OCI-LY3 (cell line): ENCODE measurements around the gene SIPA1L2.
A peak's percentile ranks its signal among the peaks of the same experiment; 100 is the strongest.

Experiments
- H2AFZ ChIP-seq: fragments of 200-600, 300-600 bp; shearing (Covaris generic); 2 replicates; pipeline ENCODE4 v1.6.0; 2014; ENCODE audit warnings: antibody characterized with exemption, low read depth, low read length
- H3K27ac ChIP-seq: fragments of 200-600, 300-600 bp; sonication (generic); 2 replicates; pipeline ENCODE4 v1.5.1; 2014; ENCODE audit warnings: mild to moderate bottlenecking, low read length, moderate library complexity, mixed read lengths
- H3K27me3 ChIP-seq: fragments of 200-600, 300-600 bp; sonication (generic); 2 replicates; pipeline ENCODE4 v1.6.1; 2014; ENCODE audit warnings: low read depth, low read length, mixed read lengths
- H3K36me3 ChIP-seq: fragments of 200-600, 300-600 bp; sonication (generic); replicated peaks from 2 replicates; pipeline ENCODE3; 2014; ENCODE audit warnings: low read depth, low read length, mixed read lengths
- H3K4me1 ChIP-seq: fragments of 300-600, 200-600 bp; sonication (generic); 2 replicates; pipeline ENCODE4 v1.6.1; 2014; ENCODE audit warnings: low read length, mixed read lengths
- H3K4me2 ChIP-seq: fragments of 200-600, 300-600 bp; sonication (generic); 2 replicates; pipeline ENCODE4 v1.6.1; 2014; ENCODE audit warnings: low read length, mixed read lengths
- H3K4me3 ChIP-seq: fragments of 300-600, 200-600 bp; sonication (generic); 2 replicates; pipeline ENCODE4 v1.5.1; 2014; ENCODE audit warnings: antibody characterized with exemption, mild to moderate bottlenecking, low read length, moderate library complexity
- H3K79me2 ChIP-seq: fragments of 300-600, 200-600 bp; shearing (Covaris generic); 2 replicates; pipeline ENCODE4 v1.6.1; 2014; ENCODE audit warnings: mild to moderate bottlenecking, low read length, mixed read lengths
- H3K9ac ChIP-seq: fragments of 300-600, 200-600 bp; shearing (Covaris generic); 2 replicates; pipeline ENCODE4 v1.6.0; 2014; ENCODE audit warnings: mild to moderate bottlenecking, low read length, moderate library complexity
- H3K9me3 ChIP-seq: fragments of 200-600, 300-600 bp; shearing (Covaris generic); 2 replicates; pipeline ENCODE4 v1.6.1; 2014; ENCODE audit warnings: low read length, mixed read lengths; ENCODE audit not compliant: insufficient read depth
- H4K20me1 ChIP-seq: fragments of 200-600, 300-600 bp; sonication (generic); 2 replicates; pipeline ENCODE4 v1.6.1; 2016; ENCODE audit warnings: low read length, mixed read lengths; ENCODE audit not compliant: insufficient read depth
- CTCF ChIP-seq: fragments of 200-600, 300-600 bp; sonication (generic); IDR thresholded peaks from 2 replicates; pipeline ENCODE4 v1.5.1; 2014; ENCODE audit warnings: antibody characterized with exemption, low read length, low read depth
- EZH2phosphoT487 ChIP-seq: fragments of 200-600 bp; shearing (Covaris generic); IDR thresholded peaks from 2 replicates; pipeline ENCODE4 v1.6.1; 2018; ENCODE audit warnings: antibody characterized with exemption, mixed run types, low read depth

Gene SIPA1L2

GRCh38 chr1:232630047-232630893 is at the start of gene SIPA1L2:
Gene SIPA1L2, minus strand, starts transcription at chr1:232630133. Its CDS starts 114,794 bp downstream, at chr1:232515339.
- no peaks in the 10 kb centered on the region for H3K9me3 ChIP-seq
- H3K4me1 ChIP-seq, result peaks cover 5% of the 10 kb centered on the region; the same call in 1 of the 2 replicates
- H3K79me2 ChIP-seq, result no peaks in the 10 kb centered on the region
- H3K4me3 ChIP-seq, result peak within 1 kb of the TSS; percentile 84
- no peaks in the 10 kb centered on the region for H4K20me1 ChIP-seq
- peak within 1 kb of the TSS; percentile 34 for H3K9ac ChIP-seq
- H3K36me3 ChIP-seq, result no peaks in the 10 kb centered on the region
- H3K27me3 ChIP-seq, result peaks cover 24% of the 10 kb centered on the region
- peak within 1 kb of the TSS; percentile 65 for H2AFZ ChIP-seq
- TF ChIP-seq EZH2phosphoT487 (no peak), CTCF (peak; percentile 57)
- peak within 1 kb of the TSS; percentile 76 for H3K4me2 ChIP-seq
- no peak within 1 kb of the TSS for H3K27ac ChIP-seq

- Histone ChIP-seq H3K4me3 (no peak overlapping the region), H3K9me3 (no peaks in the 10 kb centered on the region), H3K9ac (no peak overlapping the region), H3K27me3 (peaks cover 10% of the 10 kb centered on the region; the same call in 1 of the 2 replicates), H3K36me3 (no peaks in the 10 kb centered on the region), H3K4me2 (no peak overlapping the region), H2AFZ (no peak overlapping the region), H3K79me2 (no peaks in the 10 kb centered on the region), H4K20me1 (no peaks in the 10 kb centered on the region), H3K27ac (no peak overlapping the region), H3K4me1 (no peaks in the 10 kb centered on the region)
- no peak for TF ChIP-seq CTCF
- no peak for TF ChIP-seq EZH2phosphoT487
Observed at GRCh38 chr1:232678185-232678886, 48.4 kb upstream of the SIPA1L2 start.

- H3K27me3 ChIP-seq, result peaks cover 10% of the 10 kb centered on the region; the same call in 1 of the 2 replicates
- TF ChIP-seq CTCF (no peak), EZH2phosphoT487 (no peak)
- no peak overlapping the region for H3K4me2 ChIP-seq
- no peaks in the 10 kb centered on the region for H3K9me3 ChIP-seq
- no peaks in the 10 kb centered on the region for H3K4me1 ChIP-seq
- no peaks in the 10 kb centered on the region for H4K20me1 ChIP-seq
- no peak overlapping the region for H3K9ac ChIP-seq
- H3K4me3 ChIP-seq, result no peak overlapping the region
- no peaks in the 10 kb centered on the region for H3K36me3 ChIP-seq
- H2AFZ ChIP-seq, result no peak overlapping the region
- no peak overlapping the region for H3K27ac ChIP-seq
- no peaks in the 10 kb centered on the region for H3K79me2 ChIP-seq
Observed at GRCh38 chr1:232676307-232676706, 46.4 kb upstream of the SIPA1L2 start.

GRCh38 chr1:232675898-232676297 is 46.0 kb upstream of the SIPA1L2 start:
- Histone ChIP-seq H4K20me1 (no peaks in the 10 kb centered on the region), H3K27ac (no peak overlapping the region), H3K79me2 (no peaks in the 10 kb centered on the region), H3K9me3 (no peaks in the 10 kb centered on the region), H3K27me3 (peaks cover 6% of the 10 kb centered on the region; the same call in 1 of the 2 replicates), H3K4me3 (no peak overlapping the region), H3K36me3 (no peaks in the 10 kb centered on the region), H3K4me1 (no peaks in the 10 kb centered on the region), H2AFZ (no peak overlapping the region), H3K4me2 (no peak overlapping the region), H3K9ac (no peak overlapping the region)
- no peak for TF ChIP-seq EZH2phosphoT487
- no peak for TF ChIP-seq CTCF
